ENCODE results near the gene PLEKHN1. TPM values are rescaled to one million over a fixed set of nuclear protein-coding genes. Genes with fewer than 3 reads are reported as not detected.
A peak's percentile ranks its signal among the peaks of the same experiment; 100 is the strongest.

PLEKHN1 gene
- total and polyA plus RNA-seq, 8 donors: 0.16 to 2.8 (median 0.47) TPM

DNA sequence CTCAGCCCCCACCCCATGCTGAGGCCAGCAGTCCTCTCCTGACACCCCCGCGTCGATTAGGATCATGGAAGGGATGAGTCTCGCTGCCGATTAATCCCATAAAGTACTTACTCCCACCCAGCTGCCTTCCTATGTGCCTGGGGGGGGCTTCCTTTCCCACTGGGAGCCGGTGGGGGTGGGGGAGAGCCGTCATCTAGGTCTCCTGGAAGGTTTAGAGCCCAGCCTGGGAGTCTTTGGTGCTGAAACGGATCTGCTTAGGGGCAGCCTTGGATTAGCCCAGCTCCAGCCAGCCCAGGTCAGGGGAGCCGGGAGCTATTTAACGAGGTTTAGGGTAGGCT is 32.7 kb upstream of the PLEKHN1 start:
- DNase-seq (no peak), FAIRE-seq (no peak), ATAC-seq (no peak)
- H3K27me3 ChIP-seq: peaks cover 0 to 8% (median 1%) of the 10 kb centered on the region in 4 donors
- no peak overlapping the region for H3K4me3 ChIP-seq
- peaks cover 0 to 7% (median 0%) of the 10 kb centered on the region in 3 donors for H3K4me1 ChIP-seq
- 16 to 33% methylated on average over 8 to 10 of the region's 10 CpGs for WGBS, 2 donors
- intact Hi-C loops (cut with DNase I): no loop called here
- TF ChIP-seq, protein P1, sequence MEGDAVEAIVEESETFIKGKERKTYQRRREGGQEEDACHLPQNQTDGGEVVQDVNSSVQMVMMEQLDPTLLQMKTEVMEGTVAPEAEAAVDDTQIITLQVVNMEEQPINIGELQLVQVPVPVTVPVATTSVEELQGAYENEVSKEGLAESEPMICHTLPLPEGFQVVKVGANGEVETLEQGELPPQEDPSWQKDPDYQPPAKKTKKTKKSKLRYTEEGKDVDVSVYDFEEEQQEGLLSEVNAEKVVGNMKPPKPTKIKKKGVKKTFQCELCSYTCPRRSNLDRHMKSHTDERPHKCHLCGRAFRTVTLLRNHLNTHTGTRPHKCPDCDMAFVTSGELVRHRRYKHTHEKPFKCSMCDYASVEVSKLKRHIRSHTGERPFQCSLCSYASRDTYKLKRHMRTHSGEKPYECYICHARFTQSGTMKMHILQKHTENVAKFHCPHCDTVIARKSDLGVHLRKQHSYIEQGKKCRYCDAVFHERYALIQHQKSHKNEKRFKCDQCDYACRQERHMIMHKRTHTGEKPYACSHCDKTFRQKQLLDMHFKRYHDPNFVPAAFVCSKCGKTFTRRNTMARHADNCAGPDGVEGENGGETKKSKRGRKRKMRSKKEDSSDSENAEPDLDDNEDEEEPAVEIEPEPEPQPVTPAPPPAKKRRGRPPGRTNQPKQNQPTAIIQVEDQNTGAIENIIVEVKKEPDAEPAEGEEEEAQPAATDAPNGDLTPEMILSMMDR (IDR thresholded peaks at IDR 0.05): no peak
- no peaks in the 10 kb centered on the region for H3K9me3 ChIP-seq
- no peaks in the 10 kb centered on the region for H3K36me3 ChIP-seq
- no peak overlapping the region for H3K27ac ChIP-seq

DNA sequence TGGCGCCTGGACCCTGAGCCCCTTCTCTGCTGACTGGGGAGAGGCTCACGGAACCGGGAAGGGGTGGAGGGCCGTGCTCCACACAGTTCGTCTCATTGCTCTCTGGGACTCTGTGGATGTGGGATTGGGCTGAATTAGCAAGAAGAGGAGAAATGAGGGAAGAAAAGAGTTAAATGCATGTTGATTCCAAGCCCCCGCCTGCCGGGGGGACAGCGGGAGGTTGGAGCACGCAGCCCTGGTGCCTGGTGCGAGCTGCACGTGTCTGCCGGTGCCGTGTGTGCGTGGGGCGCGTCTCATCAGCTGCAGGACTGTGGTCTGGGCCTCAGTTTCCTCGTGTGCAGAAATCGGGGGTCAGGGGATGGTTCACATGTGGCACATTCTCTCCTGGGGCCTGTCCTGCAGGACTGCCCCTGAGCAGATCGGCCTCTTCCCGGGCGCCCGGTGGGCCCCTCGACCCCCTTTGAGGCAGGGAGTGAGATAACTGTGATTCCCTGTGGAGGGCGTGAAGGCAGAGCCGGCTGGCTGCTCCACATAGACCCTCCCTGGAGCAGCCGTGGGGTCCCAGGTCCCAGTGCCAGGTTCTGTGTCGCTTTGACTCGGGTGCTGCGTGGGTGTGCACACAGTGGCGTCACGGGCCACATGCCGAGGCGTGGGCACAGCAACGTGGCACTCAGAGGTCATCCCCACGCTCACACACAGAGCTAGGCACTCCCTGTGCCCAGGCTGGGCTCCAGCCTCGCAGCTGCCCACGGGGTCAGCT is 31.1 kb upstream of the PLEKHN1 start:
- TF ChIP-seq, protein P1 (IDR thresholded peaks at IDR 0.05): no peak
- no peak overlapping the region for H3K4me3 ChIP-seq
- FAIRE-seq (no peak), DNase-seq (no peak), ATAC-seq (no peak)
- no peaks in the 10 kb centered on the region for H3K36me3 ChIP-seq
- no peaks in the 10 kb centered on the region for H3K9me3 ChIP-seq
- H3K4me1 ChIP-seq: peaks cover 0 to 12% (median 0%) of the 10 kb centered on the region in 3 donors
- WGBS, 2 donors: 7 to 9% methylated on average over 36 to 37 of the region's 37 CpGs
- no peak overlapping the region for H3K27ac ChIP-seq
- intact Hi-C loops (cut with DNase I): no loop called here
- peaks cover 0 to 9% (median 2%) of the 10 kb centered on the region in 4 donors for H3K27me3 ChIP-seq

DNA sequence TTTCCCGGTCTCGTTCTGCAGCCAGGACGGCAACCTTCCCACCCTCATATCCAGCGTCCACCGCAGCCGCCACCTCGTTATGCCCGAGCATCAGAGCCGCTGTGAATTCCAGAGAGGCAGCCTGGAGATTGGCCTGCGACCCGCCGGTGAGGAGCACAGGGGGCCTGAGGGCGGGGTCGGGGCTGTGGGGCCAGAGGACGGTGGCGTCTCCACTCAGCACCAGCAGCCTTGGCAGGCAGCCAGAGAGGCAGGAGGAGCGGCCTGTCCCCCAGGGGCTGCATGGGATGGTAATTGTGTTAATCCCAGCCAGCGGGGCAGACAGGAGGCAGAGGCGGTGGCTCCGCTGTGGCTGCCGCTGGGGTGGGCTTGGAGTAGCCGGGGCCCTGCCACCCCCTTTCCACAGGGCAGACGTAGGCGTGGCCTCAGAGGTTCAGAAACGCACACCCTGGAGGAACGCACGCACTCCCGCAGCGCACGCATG is 30.5 kb upstream of the PLEKHN1 start:
- H3K27ac ChIP-seq: no peak overlapping the region
- no peaks in the 10 kb centered on the region for H3K36me3 ChIP-seq
- WGBS, 2 donors: 4 to 7% methylated on average over 28 to 30 of the region's 30 CpGs
- no peak overlapping the region for H3K4me3 ChIP-seq
- H3K4me1 ChIP-seq: peaks cover 3 to 17% (median 4%) of the 10 kb centered on the region in 3 donors
- FAIRE-seq (no peak), DNase-seq (peak in 2 of 6 donors; percentile 63 to 76), ATAC-seq (no peak)
- H3K27me3 ChIP-seq: peaks cover 0 to 9% (median 2%) of the 10 kb centered on the region in 4 donors
- no peaks in the 10 kb centered on the region for H3K9me3 ChIP-seq
- TF ChIP-seq, protein P1 (IDR thresholded peaks at IDR 0.05): no peak
- intact Hi-C loops (cut with DNase I): no loop called here

DNA sequence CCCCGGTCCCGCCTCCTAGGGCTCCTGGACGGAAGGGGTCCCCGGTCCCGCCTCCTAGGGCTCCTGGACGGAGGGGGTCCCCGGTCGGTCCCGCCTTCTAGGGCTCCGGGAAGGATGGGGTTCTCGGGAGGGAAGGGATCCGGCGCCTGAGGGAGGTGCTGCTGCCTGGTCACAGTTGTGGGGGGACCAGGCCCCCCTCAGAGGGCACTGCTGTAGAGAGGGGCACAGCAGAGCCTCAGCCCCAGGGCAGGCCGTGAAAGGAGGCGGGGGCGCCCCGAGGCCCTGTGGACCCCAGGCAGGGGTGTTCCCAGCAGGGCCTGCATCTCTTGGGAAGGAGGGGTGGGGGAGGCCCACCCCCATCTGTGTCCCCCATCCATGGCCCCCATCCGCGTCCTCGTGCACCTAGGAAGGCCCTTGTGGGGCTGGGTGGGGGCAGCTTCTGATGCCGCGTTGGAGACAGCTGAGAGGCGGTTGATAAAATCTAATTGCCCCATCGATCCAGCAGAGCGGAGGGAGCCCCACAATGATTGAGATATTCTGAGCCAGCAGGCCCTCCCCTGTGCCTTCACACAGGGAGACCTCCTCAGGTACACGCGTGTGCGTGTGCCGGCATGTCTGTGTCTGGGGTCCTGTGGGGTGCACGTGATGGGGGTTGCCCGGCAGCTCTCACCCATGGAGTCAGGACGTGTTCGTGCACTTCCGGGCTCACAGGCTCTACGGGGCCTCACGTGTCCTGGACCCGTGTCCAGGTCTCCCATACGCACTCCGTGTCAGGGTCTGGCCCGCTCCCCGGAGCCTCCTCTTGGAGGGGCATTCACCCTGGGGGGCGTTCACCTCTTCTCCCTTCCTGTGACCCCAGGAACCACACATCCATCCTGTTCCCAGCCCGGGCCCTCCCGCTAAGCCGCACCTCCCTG is 29.7 kb upstream of the PLEKHN1 start:
- H3K9me3 ChIP-seq: no peaks in the 10 kb centered on the region
- no peak for DNase-seq
- intact Hi-C loops (cut with DNase I): no loop called here
- H3K36me3 ChIP-seq: no peaks in the 10 kb centered on the region
- H3K27ac ChIP-seq: no peak overlapping the region
- no peak for ATAC-seq
- H3K4me3 ChIP-seq: no peak overlapping the region
- no peak for FAIRE-seq
- TF ChIP-seq, protein P1 (IDR thresholded peaks at IDR 0.05): no peak
- H3K4me1 ChIP-seq: peaks cover 8 to 23% (median 11%) of the 10 kb centered on the region in 3 donors
- WGBS, 2 donors: 38 to 47% methylated on average over 38 to 45 of the region's 45 CpGs
- peaks cover 0 to 14% (median 5%) of the 10 kb centered on the region in 4 donors for H3K27me3 ChIP-seq
